HCT116 (cell line): ENCODE results near the gene NFE2.

Experiments used
- CTCF ChIP-seq, 3 experiments: fragments of 200-600 bp in 1 of 3; sonication (generic) in 1 of 3; IDR thresholded peaks in 2 of 3; conservative IDR thresholded peaks in 1 of 3; 2 replicates each; pipeline ENCODE4 v1.5.1; 2012 to 2017; ENCODE audit warnings: low read depth in 2 of 3, low read length in 2 of 3, antibody characterized with exemption in 1 of 3, borderline replicate concordance in 1 of 3, control low read depth in 1 of 3, mild to moderate bottlenecking in 1 of 3, mixed read lengths in 1 of 3, mixed run types in 1 of 3, moderate library complexity in 1 of 3; ENCODE audit not compliant: insufficient read depth in 1 of 3
- EZH2 ChIP-seq: fragments of 200-600 bp; sonication (generic); IDR thresholded peaks from 2 replicates; pipeline ENCODE4 v1.6.1; 2017; ENCODE audit warnings: antibody characterized with exemption, mixed run types
- EZH2phosphoT487 ChIP-seq: fragments of 200-600 bp; IDR thresholded peaks from 2 replicates; pipeline ENCODE4 v1.6.1; 2018; ENCODE audit warnings: antibody characterized with exemption, borderline replicate concordance
- FOSL1 ChIP-seq: IDR thresholded peaks from 2 replicates; pipeline ENCODE4 v1.6.1; 2012; ENCODE audit warnings: low read depth
- MAX ChIP-seq: IDR thresholded peaks from 2 replicates; pipeline ENCODE4 v1.6.1; 2012
- POLR2A ChIP-seq: IDR thresholded peaks from 2 replicates; pipeline ENCODE4 v1.7.0; 2011; ENCODE audit warnings: borderline replicate concordance; ENCODE audit not compliant: insufficient read depth, insufficient read length; ENCODE audit errors: extremely low read depth
- POLR2AphosphoS5 ChIP-seq: IDR thresholded peaks from 2 replicates; pipeline ENCODE4 v1.6.1; 2011; ENCODE audit warnings: mild to moderate bottlenecking, low read depth, low read length, moderate library complexity
- RAD21 ChIP-seq: IDR thresholded peaks from 2 replicates; pipeline ENCODE4 v1.6.1; 2012; ENCODE audit warnings: low read depth, mild to moderate bottlenecking
- REST ChIP-seq: IDR thresholded peaks from 2 replicates; pipeline ENCODE4 v1.6.1; 2012; ENCODE audit warnings: low read depth
- SP1 ChIP-seq: IDR thresholded peaks from 2 replicates; pipeline ENCODE4 v1.6.1; 2012; ENCODE audit warnings: low read depth
- ZBTB33 ChIP-seq: IDR thresholded peaks from 2 replicates; pipeline ENCODE4 v1.6.1; 2011; ENCODE audit warnings: mild to moderate bottlenecking, low read length, moderate library complexity; ENCODE audit not compliant: insufficient replicate concordance; ENCODE audit errors: extremely low read depth

GRCh38 chr12:54303640-54304039 lies 2.8 kb upstream of the NFE2 start:
- TF ChIP-seq REST (no peak), POLR2A (no peak), CTCF (IDR thresholded peaks at IDR 0.05 in 2 of 3, conservative IDR thresholded peaks at IDR 0.05 in 1 of 3; ENCODE audit: borderline replicate concordance in 1 of 3, insufficient read depth in 1 of 3, low read depth in 2 of 3, low read length in 2 of 3) (no peak), POLR2AphosphoS5 (no peak), MAX (no peak), ZBTB33 (no peak), EZH2phosphoT487 (no peak), SP1 (no peak), RAD21 (no peak), EZH2 (no peak), FOSL1 (no peak)
